Measurements from ENCODE around the gene EXOC5.
A peak's percentile ranks its signal among the peaks of the same experiment; 100 is the strongest.

Gene EXOC5, protein sequence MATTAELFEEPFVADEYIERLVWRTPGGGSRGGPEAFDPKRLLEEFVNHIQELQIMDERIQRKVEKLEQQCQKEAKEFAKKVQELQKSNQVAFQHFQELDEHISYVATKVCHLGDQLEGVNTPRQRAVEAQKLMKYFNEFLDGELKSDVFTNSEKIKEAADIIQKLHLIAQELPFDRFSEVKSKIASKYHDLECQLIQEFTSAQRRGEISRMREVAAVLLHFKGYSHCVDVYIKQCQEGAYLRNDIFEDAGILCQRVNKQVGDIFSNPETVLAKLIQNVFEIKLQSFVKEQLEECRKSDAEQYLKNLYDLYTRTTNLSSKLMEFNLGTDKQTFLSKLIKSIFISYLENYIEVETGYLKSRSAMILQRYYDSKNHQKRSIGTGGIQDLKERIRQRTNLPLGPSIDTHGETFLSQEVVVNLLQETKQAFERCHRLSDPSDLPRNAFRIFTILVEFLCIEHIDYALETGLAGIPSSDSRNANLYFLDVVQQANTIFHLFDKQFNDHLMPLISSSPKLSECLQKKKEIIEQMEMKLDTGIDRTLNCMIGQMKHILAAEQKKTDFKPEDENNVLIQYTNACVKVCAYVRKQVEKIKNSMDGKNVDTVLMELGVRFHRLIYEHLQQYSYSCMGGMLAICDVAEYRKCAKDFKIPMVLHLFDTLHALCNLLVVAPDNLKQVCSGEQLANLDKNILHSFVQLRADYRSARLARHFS

GRCh38 chr14:57268161-57269069, at the start of gene EXOC5, which contains the start of gene AP5M1:
Gene EXOC5 (minus strand): TSS chr14:57268905. CDS start chr14:57268648, 257 bp downstream.
Gene AP5M1 (plus strand): TSS chr14:57268971. CDS start chr14:57269315, 344 bp downstream.
- peak; percentile 88 to 94 (median 90) for DNase-seq

DNA sequence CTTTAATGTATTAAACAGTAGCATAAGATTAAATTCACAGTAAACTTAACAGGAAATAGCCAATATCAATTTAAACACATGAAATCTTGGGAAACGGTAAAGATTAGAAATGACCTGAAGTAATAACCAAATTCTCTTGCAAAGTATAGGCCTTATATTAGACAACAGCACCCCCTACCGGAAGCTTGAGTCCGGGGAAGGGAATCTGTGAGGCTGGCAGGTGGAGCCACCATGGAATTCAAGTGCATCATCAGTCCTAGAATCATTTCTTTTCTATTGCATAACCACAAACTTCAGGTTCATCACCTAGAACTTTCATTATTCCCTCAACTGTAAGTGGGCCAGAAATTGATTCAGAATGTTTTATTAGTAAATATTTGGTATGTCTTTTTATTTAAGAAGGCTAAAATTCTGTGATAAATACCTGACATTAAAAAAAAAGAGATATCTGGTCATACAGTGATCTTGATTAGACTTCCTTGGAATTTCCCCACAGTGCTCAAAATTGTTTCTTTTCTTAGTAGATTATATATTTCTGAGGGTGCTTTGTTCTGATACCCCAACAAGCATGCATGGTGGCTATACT, 48.6 kb upstream of the EXOC5 start:
- DNase-seq: peak; percentile 20 to 80 (median 58)

DNA sequence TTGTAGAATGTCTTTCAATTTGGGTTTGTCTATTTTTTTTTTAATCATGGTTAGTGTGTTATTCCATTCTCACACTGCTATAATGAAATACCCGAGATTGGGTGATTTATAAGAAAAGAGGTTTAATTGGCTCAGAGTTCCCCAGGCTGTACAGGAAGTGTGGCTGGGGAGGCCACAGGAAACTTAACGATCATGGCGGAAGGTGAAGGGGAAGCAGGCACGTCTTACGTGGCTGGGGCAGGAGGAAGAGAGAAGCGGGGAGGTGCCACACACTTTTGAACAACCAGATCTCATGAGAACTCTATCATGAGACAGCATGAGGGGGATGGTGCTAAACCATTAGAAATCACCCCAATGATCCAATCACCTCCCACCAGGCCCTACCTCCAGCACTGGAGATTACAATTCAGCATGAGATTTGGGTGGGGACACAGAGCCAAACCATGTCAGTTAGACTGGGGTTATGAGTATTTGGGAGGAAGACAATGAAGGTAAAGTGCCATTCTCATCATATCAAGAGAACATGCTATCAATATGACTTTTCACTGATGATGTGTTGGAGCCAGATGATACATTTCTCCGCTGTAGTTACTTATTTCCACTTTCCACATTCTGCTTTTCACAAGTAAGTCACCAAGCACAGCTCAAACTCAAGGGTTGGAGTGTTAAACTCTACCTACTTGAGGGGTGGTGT, 45.8 kb upstream of the EXOC5 start:
- no peak for DNase-seq

- DNase-seq: no peak
These were observed 34.2 kb upstream of the EXOC5 start for GRCh38 chr14:57302883-57303282.

- DNase-seq: no peak
These were observed 30.8 kb upstream of the EXOC5 start for GRCh38 chr14:57299511-57299910.

GRCh38 chr14:57297852-57298251, 29.1 kb upstream of the EXOC5 start:
- DNase-seq: no peak

- no peak for DNase-seq
These were observed 26.5 kb upstream of the EXOC5 start for GRCh38 chr14:57295239-57295638.

- DNase-seq: no peak
These were observed 25.4 kb upstream of the EXOC5 start for GRCh38 chr14:57293866-57294837.

- DNase-seq: no peak
These were observed 23.3 kb upstream of the EXOC5 start for GRCh38 chr14:57291692-57292647.

DNA sequence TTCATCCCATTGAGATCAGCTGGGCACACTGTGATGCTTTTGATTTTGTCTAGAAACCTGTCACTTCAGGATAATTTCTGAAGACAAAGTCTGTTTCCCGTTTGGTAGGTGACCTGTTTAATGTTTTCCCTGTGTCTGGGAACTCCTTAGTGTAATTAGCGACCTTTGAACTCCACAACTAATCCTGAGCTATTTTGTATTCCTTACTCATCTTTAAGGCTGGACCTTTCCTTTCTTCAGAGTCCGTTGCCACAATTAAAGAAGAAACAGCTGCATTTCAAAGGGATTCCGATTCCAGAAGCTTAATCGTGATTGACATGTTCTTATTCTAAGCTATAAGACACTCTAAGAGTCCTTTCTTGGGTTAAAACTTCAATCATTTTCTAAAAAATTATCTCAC, 22.0 kb upstream of the EXOC5 start:
- DNase-seq: no peak

DNA sequence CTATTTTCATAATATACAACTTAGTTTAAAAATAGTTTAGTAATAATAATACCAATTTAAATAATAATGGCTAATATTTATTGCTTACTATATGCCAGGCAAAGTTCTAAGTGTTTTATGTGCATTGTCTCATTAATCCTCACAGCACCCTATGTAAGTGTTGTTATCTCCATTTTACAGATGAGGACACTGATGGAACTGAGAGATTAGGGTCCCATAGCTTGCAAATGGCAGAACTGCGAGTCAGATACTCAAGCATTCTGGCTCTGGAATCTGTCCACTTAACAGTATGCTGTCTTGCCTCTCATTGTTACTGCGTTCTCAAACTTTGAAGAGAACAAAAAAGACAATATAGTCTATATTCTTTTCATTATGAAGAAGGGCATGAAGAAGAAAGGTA, 19.0 kb upstream of the EXOC5 start:
- DNase-seq: no peak

DNA sequence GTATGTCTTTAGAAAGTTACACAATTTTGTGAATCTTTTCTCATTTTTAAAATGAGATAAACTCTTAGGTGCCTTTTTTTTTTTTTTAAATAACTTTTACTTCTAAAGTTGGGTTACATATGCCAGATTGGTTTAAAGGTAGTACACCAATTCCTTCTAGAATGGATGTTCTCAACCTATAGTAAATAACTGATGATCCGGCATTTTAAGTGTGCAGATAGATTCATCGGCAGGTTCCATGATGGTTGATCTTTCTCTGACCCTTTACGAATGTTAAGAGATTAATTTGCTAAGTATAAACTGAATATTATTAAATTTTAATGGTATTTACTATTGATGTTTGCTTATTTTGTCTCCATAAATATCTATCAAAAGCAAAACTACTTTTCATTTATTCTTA, 8.4 kb upstream of the EXOC5 start:
- DNase-seq: no peak

GRCh38 chr14:57275023-57275664, 6.4 kb upstream of the EXOC5 start:
- no peak for DNase-seq

- no peak for DNase-seq
These were observed 5.8 kb upstream of the EXOC5 start for GRCh38 chr14:57274551-57274950.

- DNase-seq: no peak
These were observed 4.5 kb upstream of the EXOC5 start for GRCh38 chr14:57273236-57273635.

DNA sequence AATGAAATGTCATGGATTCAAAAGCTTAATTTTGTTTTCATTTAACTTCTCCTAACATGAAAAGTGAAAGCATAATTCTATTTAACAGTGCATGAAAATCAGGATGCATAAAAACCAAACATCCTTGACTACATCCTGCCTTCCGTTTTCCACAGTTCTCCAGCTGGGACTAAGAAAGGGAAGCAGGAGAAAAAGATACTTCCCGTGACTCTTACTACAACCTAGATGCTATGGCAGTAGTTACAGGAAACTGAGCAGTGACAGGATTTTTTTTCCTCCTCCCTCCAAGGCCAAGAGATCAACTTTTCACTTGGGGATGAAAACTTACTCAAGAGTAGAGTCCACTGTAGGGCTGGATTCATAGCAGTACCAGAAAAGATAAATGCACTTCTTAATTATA, 2.6 kb downstream of the EXOC5 start:
- DNase-seq: no peak

GRCh38 chr14:57262117-57262516, 6.6 kb downstream of the EXOC5 start:
- DNase-seq: no peak

GRCh38 chr14:57261604-57262003, 7.1 kb downstream of the EXOC5 start:
- no peak for DNase-seq

DNA sequence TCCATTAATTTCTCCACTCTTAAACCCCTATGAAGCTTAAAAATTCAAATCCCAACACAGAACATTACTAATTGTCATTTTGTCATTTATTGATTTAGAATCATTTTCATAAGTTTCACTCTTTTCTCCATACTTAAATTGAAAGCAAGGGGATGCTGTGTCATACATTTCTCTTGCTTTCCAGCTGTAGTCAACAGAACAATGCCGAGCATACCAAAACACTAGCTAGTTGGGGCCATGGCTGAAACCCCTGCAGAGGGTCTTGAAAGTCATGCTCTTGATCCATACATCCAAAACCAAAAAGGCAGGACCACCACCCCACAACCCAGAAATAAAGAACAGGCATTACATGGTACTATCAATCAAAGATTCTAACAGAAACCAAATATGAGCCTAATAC, 9.0 kb downstream of the EXOC5 start:
- no peak for DNase-seq
